ENCODE measurements around the gene CERCAM. TPM values are rescaled to one million over a fixed set of nuclear protein-coding genes. Genes with fewer than 3 reads are reported as not detected.
A peak's percentile ranks its signal among the peaks of the same experiment; 100 is the strongest.
"Not testable (repeated sequence)": the region's sequence is repeated elsewhere in the genome, so short reads cannot be mapped to it uniquely, and the experiment has no call there.

The CERCAM gene
- total RNA-seq, 1 donor from 2014 or later = 105 TPM

- Histone ChIP-seq H3K36me3 (ENCODE audit: control insufficient read depth, insufficient read depth, low read length) (no peaks in the 10 kb centered on the region), H3K4me3 (ENCODE audit: low read depth, low read length) (no peak overlapping the region), H3K27me3 (ENCODE audit: control insufficient read depth, insufficient read depth, low read length) (peaks cover 12% of the 10 kb centered on the region)
- TF ChIP-seq CTCF (IDR thresholded peaks at IDR 0.05; ENCODE audit: insufficient read depth, low read length, poor library complexity, severe bottlenecking) = no peak
- no peak for DNase-seq (ENCODE audit: low read depth)
Observed at GRCh38 chr9:128416432-128417019, 4.1 kb upstream of the CERCAM start.

DNA sequence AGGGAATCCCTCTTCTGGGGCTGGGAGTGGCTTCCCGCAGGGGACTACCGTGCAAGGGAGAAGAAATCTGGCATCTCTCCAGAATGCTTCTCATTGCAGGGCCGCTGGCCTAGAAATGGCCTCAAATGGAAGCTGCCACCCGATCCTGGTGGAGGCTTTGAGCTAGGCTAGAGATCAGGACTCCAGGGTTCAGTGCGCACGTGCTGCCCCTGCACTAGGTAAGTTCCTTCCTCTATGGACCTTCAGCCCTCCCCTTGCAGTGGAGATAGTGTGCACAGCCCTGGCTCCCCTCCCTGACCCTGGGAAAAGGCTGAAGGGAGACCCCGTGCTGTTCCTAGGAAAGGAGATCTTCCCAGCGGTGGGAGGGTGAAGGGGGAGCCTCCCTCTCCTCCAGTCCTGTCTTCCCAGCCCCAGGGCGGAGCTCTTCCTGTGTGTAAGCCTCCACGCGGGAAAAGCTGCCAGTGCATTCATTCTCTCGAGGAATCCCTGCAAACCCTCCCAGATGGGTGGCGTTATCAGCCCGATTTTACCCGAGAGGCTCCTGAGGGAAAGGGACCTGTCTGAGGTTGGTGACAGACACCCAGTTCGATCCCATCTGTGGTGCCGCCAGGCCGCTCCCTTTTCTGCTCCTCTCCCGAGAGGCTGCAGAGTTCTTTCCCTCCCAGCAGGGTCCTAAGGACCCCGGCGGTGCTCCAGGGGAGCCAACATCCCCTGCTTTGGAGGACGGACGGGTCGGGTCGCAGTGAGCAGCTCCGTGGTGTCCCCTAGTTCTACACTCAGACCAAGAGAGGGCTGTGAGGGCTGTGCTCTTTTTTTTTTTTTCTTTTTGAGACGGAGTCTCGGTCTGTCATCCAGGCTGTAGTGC, 1.4 kb upstream of the CERCAM start:
- H3K27me3 ChIP-seq (ENCODE audit: control insufficient read depth, insufficient read depth, low read length) = peaks cover 6% of the 10 kb centered on the region
- H3K4me3 ChIP-seq (ENCODE audit: low read depth, low read length) = no peak overlapping the region
- no peak for TF ChIP-seq CTCF (IDR thresholded peaks at IDR 0.05; ENCODE audit: insufficient read depth, low read length, poor library complexity, severe bottlenecking)
- DNase-seq (ENCODE audit: low read depth) = no peak
- H3K36me3 ChIP-seq (ENCODE audit: control insufficient read depth, insufficient read depth, low read length) = no peaks in the 10 kb centered on the region

GRCh38 chr9:128420060-128420650, 502 bp upstream of the CERCAM start:
- Histone ChIP-seq H3K27me3 (ENCODE audit: control insufficient read depth, insufficient read depth, low read length) (peaks cover 6% of the 10 kb centered on the region), H3K4me3 (ENCODE audit: low read depth, low read length) (peak overlapping the region; percentile 78), H3K36me3 (ENCODE audit: control insufficient read depth, insufficient read depth, low read length) (no peaks in the 10 kb centered on the region)
- DNase-seq (ENCODE audit: low read depth) = no peak
- TF ChIP-seq CTCF (IDR thresholded peaks at IDR 0.05; ENCODE audit: insufficient read depth, low read length, poor library complexity, severe bottlenecking) = peak; percentile 40

DNA sequence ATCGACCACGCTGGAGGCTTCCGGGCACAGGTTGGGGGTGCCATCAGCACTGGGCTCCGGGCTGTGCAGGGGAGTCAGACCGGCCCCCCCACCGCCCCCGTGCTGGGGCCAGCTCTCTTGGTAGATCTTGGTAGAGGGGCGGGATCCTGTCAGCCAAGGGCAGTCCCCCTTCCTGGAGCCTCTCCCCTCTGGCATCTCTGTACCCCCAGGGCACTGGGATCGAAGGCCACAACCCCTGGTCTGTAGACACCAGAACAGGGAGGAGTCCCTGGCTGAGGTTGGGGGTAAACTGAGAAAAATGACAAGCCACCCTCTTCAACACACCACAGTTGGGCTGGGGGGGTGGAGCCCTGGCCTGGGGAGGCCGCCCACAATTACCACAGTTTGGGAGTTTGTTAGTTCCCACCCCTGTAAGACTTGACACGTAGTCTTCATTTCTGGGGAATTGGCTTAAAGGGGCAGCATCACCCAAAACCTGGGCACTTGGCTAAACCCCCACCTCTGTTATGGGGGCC, 882 bp downstream of the CERCAM start:
- DNase-seq (ENCODE audit: low read depth) = no peak
- Histone ChIP-seq H3K4me3 (ENCODE audit: low read depth, low read length) (peak overlapping the region; percentile 78), H3K27me3 (ENCODE audit: control insufficient read depth, insufficient read depth, low read length) (peaks cover 6% of the 10 kb centered on the region), H3K36me3 (ENCODE audit: control insufficient read depth, insufficient read depth, low read length) (no peaks in the 10 kb centered on the region)
- TF ChIP-seq CTCF (IDR thresholded peaks at IDR 0.05; ENCODE audit: insufficient read depth, low read length, poor library complexity, severe bottlenecking) = no peak

DNA sequence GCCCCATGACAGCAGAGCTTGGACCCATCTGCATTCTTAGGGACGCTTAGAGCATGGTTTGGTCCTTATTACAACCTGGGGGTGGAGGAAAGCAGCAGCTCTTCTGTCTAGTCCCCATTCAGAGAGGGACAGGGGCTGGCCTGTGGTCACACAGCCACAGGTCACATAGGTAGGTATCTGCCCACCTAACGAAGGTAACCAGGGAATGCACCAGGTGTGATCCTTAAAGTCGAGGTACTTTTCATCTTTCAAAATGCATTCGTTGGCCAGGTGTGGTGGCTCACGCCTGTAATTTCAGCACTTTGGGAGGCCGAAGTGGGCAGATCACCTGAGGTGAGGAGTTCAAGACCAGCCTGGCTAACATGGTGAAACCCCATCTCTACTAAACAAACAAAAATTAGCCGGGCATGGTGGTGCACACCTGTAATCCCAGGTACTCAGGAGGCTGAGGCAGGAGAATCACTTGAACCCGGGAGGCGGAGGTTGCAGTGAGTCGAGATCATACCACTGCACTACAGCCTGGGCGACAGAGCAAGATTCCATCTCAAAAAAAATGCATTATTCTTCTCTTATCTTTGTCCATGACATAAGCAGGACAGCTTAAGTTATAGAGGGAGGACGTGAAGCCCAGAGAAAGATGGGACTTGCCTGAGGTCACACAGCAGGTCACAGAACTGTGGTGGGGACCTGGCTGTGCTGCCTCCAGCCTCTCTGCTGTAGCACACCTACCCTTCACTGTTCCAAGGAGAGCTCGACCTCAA, 1.5 kb downstream of the CERCAM start:
- not testable (repeated sequence) for DNase-seq (ENCODE audit: low read depth); H3K27me3 ChIP-seq (ENCODE audit: control insufficient read depth, insufficient read depth, low read length); H3K4me3 ChIP-seq (ENCODE audit: low read depth, low read length); H3K36me3 ChIP-seq (ENCODE audit: control insufficient read depth, insufficient read depth, low read length)

GRCh38 chr9:128422783-128423150, 2.1 kb downstream of the CERCAM start:
- TF ChIP-seq CTCF (IDR thresholded peaks at IDR 0.05; ENCODE audit: insufficient read depth, low read length, poor library complexity, severe bottlenecking) = no peak
- DNase-seq (ENCODE audit: low read depth) = no peak
- H3K27me3 ChIP-seq (ENCODE audit: control insufficient read depth, insufficient read depth, low read length) = peaks cover 6% of the 10 kb centered on the region
- H3K36me3 ChIP-seq (ENCODE audit: control insufficient read depth, insufficient read depth, low read length) = no peaks in the 10 kb centered on the region
- no peak overlapping the region for H3K4me3 ChIP-seq (ENCODE audit: low read depth, low read length)

DNA sequence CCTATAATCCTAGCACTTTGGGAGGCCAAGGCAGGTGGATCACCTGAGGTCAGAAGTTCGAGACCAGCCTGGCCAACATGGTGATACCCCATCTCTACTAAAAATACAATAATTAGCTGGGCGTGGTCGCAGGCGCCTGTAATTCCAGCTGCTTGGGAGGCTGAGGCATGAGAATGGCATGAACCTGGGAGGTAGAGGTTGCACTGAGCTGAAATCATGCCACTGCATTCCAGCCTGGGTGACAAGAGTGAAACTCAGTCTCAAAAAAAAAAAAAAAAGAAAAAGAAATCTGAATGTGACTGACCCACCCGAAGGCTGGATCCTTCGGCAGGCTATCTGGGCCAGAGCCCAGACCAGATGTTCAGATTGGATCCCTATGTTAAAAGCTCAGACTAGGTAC, 2.7 kb downstream of the CERCAM start:
- H3K36me3 ChIP-seq (ENCODE audit: control insufficient read depth, insufficient read depth, low read length); DNase-seq (ENCODE audit: low read depth); H3K4me3 ChIP-seq (ENCODE audit: low read depth, low read length); H3K27me3 ChIP-seq (ENCODE audit: control insufficient read depth, insufficient read depth, low read length): not testable (repeated sequence)

Measured in kidney epithelial cell (primary cell).